GM20431 (cell line): Measurements from ENCODE around the gene CASP4.

ENCODE experiments used
- in situ Hi-C: fragments of 300-500 bp; cut with MseI, MboI; formaldehyde crosslinking; loops from one replicate; pipeline ENCODE4 v1.15.0; 2020; ENCODE audit warnings: low sequenced_read_pairs; ENCODE audit not compliant: unreplicated experiment

Gene CASP4

GRCh38 chr11:104897891-104898684 is 70.3 kb downstream of the CASP4 start, which contains the start of gene CASP12:
Gene CASP12, minus strand, starts transcription at chr11:104898460.
- in situ Hi-C loops = no loop called here

- in situ Hi-C loops = no loop called here
Observed at GRCh38 chr11:104895634-104896033, 72.7 kb downstream of the CASP4 start.

DNA sequence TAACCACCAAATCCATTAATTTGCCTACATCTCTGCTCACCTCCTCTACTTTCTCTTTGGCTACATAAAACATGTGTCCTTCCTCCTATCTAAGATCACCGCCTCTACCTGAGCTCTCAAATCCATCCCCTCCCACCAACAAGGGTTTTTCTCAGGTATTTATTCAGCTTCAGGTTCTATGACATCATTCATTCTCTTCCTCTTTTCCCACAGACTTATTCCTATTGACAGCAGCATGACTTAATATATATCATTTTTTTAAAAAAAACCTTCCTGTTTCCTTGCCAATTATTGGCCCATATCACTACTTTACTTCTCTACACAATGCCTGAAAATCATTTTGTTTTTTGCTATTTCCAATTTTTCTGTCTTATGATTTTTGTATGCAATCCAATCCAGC is 74.5 kb downstream of the CASP4 start:
- in situ Hi-C loops = no loop called here
